ENCODE measurements around the gene FADS6. TPM values are rescaled to one million over a fixed set of nuclear protein-coding genes. Genes with fewer than 3 reads are reported as not detected.
A peak's percentile ranks its signal among the peaks of the same experiment; 100 is the strongest.

Gene FADS6
- total and polyA plus RNA-seq, 2 of the 13 experiments (the other 11 are each of a cell fraction or from before 2014, with no cell fraction given) = 0.11 TPM

- no peak for TF ChIP-seq ZNF276 (CRISPR knock-in tag; IDR thresholded peaks at IDR 0.05; ENCODE audit: low read depth)
- TF ChIP-seq ZNF781 (CRISPR knock-in tag; IDR thresholded peaks at IDR 0.05; ENCODE audit: borderline replicate concordance, not compliant biosample characterization) = no peak
- TF ChIP-seq CBX1 (IDR thresholded peaks at IDR 0.05; ENCODE audit: low read depth) = no peak
- TF ChIP-seq ZNF546 (CRISPR knock-in tag; conservative IDR thresholded peaks at IDR 0.05) = no peak
- 0 out of 2 replicates have a peak, but pooled peaks have one; percentile 9 for TF ChIP-seq ZNF598 (CRISPR knock-in tag; IDR thresholded peaks at IDR 0.05; ENCODE audit: borderline replicate concordance)
- no peak for TF ChIP-seq TAF1 (CRISPR knock-in tag; IDR thresholded peaks at IDR 0.05)
- TF ChIP-seq THAP11 (CRISPR knock-in tag; IDR thresholded peaks at IDR 0.05) = no peak
Observed at GRCh38 chr17:74875977-74876593, 17.3 kb downstream of the FADS6 start (continued).

GRCh38 chr17:74875155-74875976 lies 18.1 kb downstream of the FADS6 start:
- no peak for ATAC-seq
- no peaks in the 10 kb centered on the region for H4K20me1 ChIP-seq (ENCODE audit: insufficient read depth, low read length)
- no peak overlapping the region for H3K27ac ChIP-seq (ENCODE audit: extremely low read length, insufficient read depth, low read length)
- 20% methylated on average over 5 of the region's 5 CpGs for WGBS (ENCODE audit: low lambda C conversion rate)
- FAIRE-seq = no peak
- no peaks in the 10 kb centered on the region for H3K9me3 ChIP-seq (ENCODE audit: low read length)
- H3K4me2 ChIP-seq (ENCODE audit: low read depth, low read length) = peak overlapping the region; percentile 38
- H3K79me2 ChIP-seq (ENCODE audit: insufficient read depth, low read length) = peaks cover 11% of the 10 kb centered on the region
- no peak overlapping the region for H3K4me3 ChIP-seq (replicated peaks in 1 of 3; ENCODE audit: insufficient read depth in 1 of 3, low read depth in 2 of 3, low read length in 3 of 3)
- CTCF ChIA-PET (ENCODE audit: low intra/inter-chr PET ratio, low total read pairs) = no interaction called here
- no peak overlapping the region for H3K9ac ChIP-seq (ENCODE audit: insufficient read depth, low read depth, low read length)
- TF ChIP-seq FOSL2 (CRISPR knock-in tag; IDR thresholded peaks at IDR 0.05) (peak; percentile 87), NRL (CRISPR knock-in tag; IDR thresholded peaks at IDR 0.05; ENCODE audit: borderline replicate concordance) (no peak), ZBTB44 (CRISPR knock-in tag; IDR thresholded peaks at IDR 0.05) (no peak)
- H2AFZ ChIP-seq (ENCODE audit: low read length) = no peak overlapping the region
- BruUV-seq (replicated peaks) = no TSS peak
- no peaks in the 10 kb centered on the region for H3K36me3 ChIP-seq (replicated peaks in 1 of 2; ENCODE audit: control insufficient read depth in 1 of 2, insufficient read depth in 2 of 2, low read length in 2 of 2)
- H3K27me3 ChIP-seq (ENCODE audit: control insufficient read depth in 1 of 2, insufficient read depth in 2 of 2, low read length in 2 of 2) = peaks cover 4 to 27% of the 10 kb centered on the region in 2 experiments; a peak in 4 of 5 replicates
- H3K4me1 ChIP-seq (ENCODE audit: insufficient read depth, low read length) = peaks cover 70% of the 10 kb centered on the region
- intact Hi-C loops (cut with micrococcal nuclease; ENCODE audit: unreplicated experiment) = no loop called here
- no peak for DNase-seq (ENCODE audit: low spot score)
- POLR2A ChIA-PET = interaction anchor here (1.1 to 1.3 kb wide), 2 partner anchors 10 to 125 kb away, joined by 3 read pairs; no protein-coding TSS in a partner anchor
- in situ Hi-C loops (cut with HindIII; ENCODE audit: extremely low pct_ligation_motif_present, low pct_unique_long_range_greater_than_20kb) = no loop called here
